Measurements from ENCODE around the gene ITPR2. TPM values are rescaled to one million over a fixed set of nuclear protein-coding genes. Genes with fewer than 3 reads are reported as not detected.

The ITPR2 gene
- total RNA-seq, 1 experiment from 2014 or later, result 4.0 TPM

DNA sequence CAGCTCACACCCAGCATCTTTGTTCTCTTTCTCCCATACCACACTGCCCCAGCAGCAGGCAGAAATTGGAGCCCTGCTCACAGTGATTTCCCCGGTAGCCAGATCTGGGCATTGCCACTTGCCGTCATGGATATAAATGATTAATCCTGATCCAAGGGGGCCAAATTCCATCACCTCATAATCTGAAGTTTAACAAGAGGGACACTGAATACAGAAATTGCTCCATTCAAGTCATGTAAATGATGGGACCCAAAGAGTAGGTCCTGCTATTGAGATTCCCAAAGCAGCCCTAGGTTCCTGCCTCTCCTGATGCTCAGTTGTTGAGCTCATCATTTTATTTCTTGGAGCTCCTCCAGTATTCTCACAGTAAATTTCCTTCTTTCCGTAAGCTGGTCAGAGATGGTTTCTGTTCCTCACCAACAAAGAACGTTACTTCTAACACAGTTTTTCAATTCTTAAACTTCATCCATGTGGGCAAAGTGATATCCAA is 11.7 kb downstream of the ITPR2 start:
- ChIA-PET POLR2A (ENCODE audit: unreplicated experiment) (no interaction called here), CTCF (interaction anchor here (0.6 to 0.8 kb wide), 2 partner anchors 12 to 1227 kb away, joined by 3 read pairs; partner anchors contain the start of gene ITPR2)
- no peak overlapping the region for H3K4me2 ChIP-seq (ENCODE audit: low read length)
- H3F3A ChIP-seq (ENCODE audit: low read length, unreplicated experiment), result no peaks in the 10 kb centered on the region
- H3K4me3 ChIP-seq (ENCODE audit: low read length), result no peak overlapping the region
- H2AFZ ChIP-seq (ENCODE audit: low read length), result no peak overlapping the region
- no peaks in the 10 kb centered on the region for H3K27me3 ChIP-seq (ENCODE audit: low read length)
- ATAC-seq, result no peak
- no peaks in the 10 kb centered on the region for H4K20me1 ChIP-seq (ENCODE audit: low read length)
- intact Hi-C loops (cut with micrococcal nuclease), result loop anchor here (5.0 kb wide), 1 partner anchor 74 kb away; no protein-coding TSS in a partner anchor
- H3K36me3 ChIP-seq (ENCODE audit: low read depth, low read length), result no peaks in the 10 kb centered on the region
- no peak for DNase-seq
- no peak overlapping the region for H3K27ac ChIP-seq (ENCODE audit: low read length)
- H3K9ac ChIP-seq (ENCODE audit: low read length), result no peak overlapping the region
- no TSS peak for BruUV-seq (replicated peaks)
- peaks cover 11% of the 10 kb centered on the region for H3K4me1 ChIP-seq (ENCODE audit: insufficient read depth, low read length)
- TF ChIP-seq EZH2phosphoT487 (IDR thresholded peaks at IDR 0.05; ENCODE audit: borderline replicate concordance, low read length) (no peak), EZH2 (IDR thresholded peaks at IDR 0.05; ENCODE audit: low read length, unreplicated experiment) (no peak)
- TF ChIP-seq, protein P1, sequence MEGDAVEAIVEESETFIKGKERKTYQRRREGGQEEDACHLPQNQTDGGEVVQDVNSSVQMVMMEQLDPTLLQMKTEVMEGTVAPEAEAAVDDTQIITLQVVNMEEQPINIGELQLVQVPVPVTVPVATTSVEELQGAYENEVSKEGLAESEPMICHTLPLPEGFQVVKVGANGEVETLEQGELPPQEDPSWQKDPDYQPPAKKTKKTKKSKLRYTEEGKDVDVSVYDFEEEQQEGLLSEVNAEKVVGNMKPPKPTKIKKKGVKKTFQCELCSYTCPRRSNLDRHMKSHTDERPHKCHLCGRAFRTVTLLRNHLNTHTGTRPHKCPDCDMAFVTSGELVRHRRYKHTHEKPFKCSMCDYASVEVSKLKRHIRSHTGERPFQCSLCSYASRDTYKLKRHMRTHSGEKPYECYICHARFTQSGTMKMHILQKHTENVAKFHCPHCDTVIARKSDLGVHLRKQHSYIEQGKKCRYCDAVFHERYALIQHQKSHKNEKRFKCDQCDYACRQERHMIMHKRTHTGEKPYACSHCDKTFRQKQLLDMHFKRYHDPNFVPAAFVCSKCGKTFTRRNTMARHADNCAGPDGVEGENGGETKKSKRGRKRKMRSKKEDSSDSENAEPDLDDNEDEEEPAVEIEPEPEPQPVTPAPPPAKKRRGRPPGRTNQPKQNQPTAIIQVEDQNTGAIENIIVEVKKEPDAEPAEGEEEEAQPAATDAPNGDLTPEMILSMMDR (conservative IDR thresholded peaks at IDR 0.05; ENCODE audit: low read depth, low read length), result no peak
- no peaks in the 10 kb centered on the region for H3K9me2 ChIP-seq (replicated peaks; ENCODE audit: low read length)
- no peaks in the 10 kb centered on the region for H3K9me3 ChIP-seq (ENCODE audit: low read length)
- H3K79me2 ChIP-seq (ENCODE audit: low read length), result no peaks in the 10 kb centered on the region

DNA sequence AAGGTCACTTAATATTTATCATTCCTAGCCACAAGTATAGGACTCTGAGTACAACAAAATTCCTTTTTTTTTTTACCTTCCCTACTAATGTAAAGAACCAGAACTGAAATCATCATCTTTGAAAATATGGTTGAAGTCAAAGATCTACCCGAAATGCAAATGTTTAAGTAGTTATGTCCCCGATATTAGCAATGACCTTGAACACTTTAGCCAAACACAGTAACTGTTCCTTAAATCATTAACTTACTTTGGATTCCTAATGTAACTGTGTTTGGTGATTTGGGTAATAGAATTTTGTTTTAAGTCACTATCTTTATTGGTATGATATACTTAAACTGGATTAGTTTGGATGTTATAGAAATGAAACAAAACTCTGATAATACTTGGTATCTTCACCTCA is 14.4 kb downstream of the ITPR2 start:
- ChIA-PET CTCF (no interaction called here), POLR2A (ENCODE audit: unreplicated experiment) (no interaction called here)
- DNase-seq, result no peak
- Histone ChIP-seq H2AFZ (ENCODE audit: low read length) (no peak overlapping the region), H3K36me3 (ENCODE audit: low read depth, low read length) (no peaks in the 10 kb centered on the region), H3K9ac (ENCODE audit: low read length) (no peak overlapping the region), H3K9me2 (replicated peaks; ENCODE audit: low read length) (no peaks in the 10 kb centered on the region), H3K79me2 (ENCODE audit: low read length) (no peaks in the 10 kb centered on the region), H3K4me2 (ENCODE audit: low read length) (no peak overlapping the region), H3K27ac (ENCODE audit: low read length) (no peak overlapping the region), H3K4me1 (ENCODE audit: insufficient read depth, low read length) (peaks cover 11% of the 10 kb centered on the region), H3K9me3 (ENCODE audit: low read length) (no peaks in the 10 kb centered on the region), H3F3A (ENCODE audit: low read length, unreplicated experiment) (no peaks in the 10 kb centered on the region), H3K4me3 (ENCODE audit: low read length) (no peak overlapping the region), H4K20me1 (ENCODE audit: low read length) (no peaks in the 10 kb centered on the region), H3K27me3 (ENCODE audit: low read length) (no peaks in the 10 kb centered on the region)
- no peak for TF ChIP-seq EZH2 (IDR thresholded peaks at IDR 0.05; ENCODE audit: low read length, unreplicated experiment)
- TF ChIP-seq, protein P1 (conservative IDR thresholded peaks at IDR 0.05; ENCODE audit: low read depth, low read length), result no peak
- no peak for TF ChIP-seq EZH2phosphoT487 (IDR thresholded peaks at IDR 0.05; ENCODE audit: borderline replicate concordance, low read length)
- no peak for ATAC-seq
- intact Hi-C loops (cut with micrococcal nuclease), result no loop called here
- no TSS peak for BruUV-seq (replicated peaks)

GRCh38 chr12:26818201-26818600 is 14.8 kb downstream of the ITPR2 start:
- H3F3A ChIP-seq (ENCODE audit: low read length, unreplicated experiment), result no peaks in the 10 kb centered on the region
- ATAC-seq (no peak), DNase-seq (no peak)
- H2AFZ ChIP-seq (ENCODE audit: low read length), result no peak overlapping the region
- H3K27ac ChIP-seq (ENCODE audit: low read length), result no peak overlapping the region
- no peak overlapping the region for H3K4me2 ChIP-seq (ENCODE audit: low read length)
- ChIA-PET CTCF (no interaction called here), POLR2A (ENCODE audit: unreplicated experiment) (no interaction called here)
- no peaks in the 10 kb centered on the region for H3K9me2 ChIP-seq (replicated peaks; ENCODE audit: low read length)
- H3K4me1 ChIP-seq (ENCODE audit: insufficient read depth, low read length), result peaks cover 11% of the 10 kb centered on the region
- TF ChIP-seq EZH2 (IDR thresholded peaks at IDR 0.05; ENCODE audit: low read length, unreplicated experiment) (no peak), EZH2phosphoT487 (IDR thresholded peaks at IDR 0.05; ENCODE audit: borderline replicate concordance, low read length) (no peak)
- TF ChIP-seq, protein P1 (conservative IDR thresholded peaks at IDR 0.05; ENCODE audit: low read depth, low read length), result no peak
- BruUV-seq (replicated peaks), result no TSS peak
- no peaks in the 10 kb centered on the region for H4K20me1 ChIP-seq (ENCODE audit: low read length)
- no peaks in the 10 kb centered on the region for H3K9me3 ChIP-seq (ENCODE audit: low read length)
- intact Hi-C loops (cut with micrococcal nuclease), result no loop called here
- no peak overlapping the region for H3K4me3 ChIP-seq (ENCODE audit: low read length)
- no peaks in the 10 kb centered on the region for H3K36me3 ChIP-seq (ENCODE audit: low read depth, low read length)
- no peaks in the 10 kb centered on the region for H3K27me3 ChIP-seq (ENCODE audit: low read length)
- no peaks in the 10 kb centered on the region for H3K79me2 ChIP-seq (ENCODE audit: low read length)
- H3K9ac ChIP-seq (ENCODE audit: low read length), result no peak overlapping the region

Measured in PC-3 (cell line).